ENCODE data around the gene FRMD5.
"Not testable (repeated sequence)": the region's sequence is repeated elsewhere in the genome, so short reads cannot be mapped to it uniquely, and the experiment has no call there.

- not testable (repeated sequence) for TF ChIP-seq CTCF (IDR thresholded peaks at IDR 0.05); POLR2A (IDR thresholded peaks at IDR 0.05); POLR2AphosphoS5 (IDR thresholded peaks at IDR 0.05; ENCODE audit: insufficient read depth in 1 of 2, low read depth in 1 of 2)
Measured at GRCh38 chr15:44229301-44229700, 34.2 kb upstream of the FRMD5 start.
